H1 (cell line): ENCODE measurements around the gene PEX12. TPM values are rescaled to one million over a fixed set of nuclear protein-coding genes. Genes with fewer than 3 reads are reported as not detected.

ENCODE experiments used
- BACH1 ChIP-seq: IDR thresholded peaks from 2 replicates; pipeline ENCODE4 v1.6.1; 2012; ENCODE audit warnings: low read length, improper control_type of control experiment
- E2F6 ChIP-seq: IDR thresholded peaks from 2 replicates; pipeline ENCODE4 v1.6.1; 2012; ENCODE audit warnings: inconsistent platforms
- EGR1 ChIP-seq: IDR thresholded peaks from 2 replicates; pipeline ENCODE4 v1.6.1; 2011; ENCODE audit warnings: low read depth, low read length, borderline replicate concordance
- EZH2 ChIP-seq: fragments of 200-600 bp; sonication (generic); IDR thresholded peaks from 2 replicates; pipeline ENCODE4 v1.7.1; 2012; ENCODE audit warnings: low read depth, mild to moderate bottlenecking, moderate library complexity, low read length, inconsistent platforms; ENCODE audit not compliant: severe bottlenecking
- FOSL1 ChIP-seq: IDR thresholded peaks from 2 replicates; pipeline ENCODE4 v1.6.1; 2011; ENCODE audit warnings: mild to moderate bottlenecking, low read depth, low read length, moderate library complexity; ENCODE audit not compliant: insufficient read depth
- POU5F1 ChIP-seq: IDR thresholded peaks from 2 replicates; pipeline ENCODE4 v1.6.1; 2011; ENCODE audit warnings: low read depth, mild to moderate bottlenecking, low read length, moderate library complexity
- RBBP5 ChIP-seq: IDR thresholded peaks from 2 replicates; pipeline ENCODE4 v1.7.1; 2012; ENCODE audit warnings: low read depth, mild to moderate bottlenecking, inconsistent platforms, low read length, moderate library complexity, borderline replicate concordance
- RXRA ChIP-seq: IDR thresholded peaks from 2 replicates; pipeline ENCODE4 v1.6.1; 2011; ENCODE audit warnings: low read depth, mild to moderate bottlenecking, low read length, moderate library complexity; ENCODE audit not compliant: insufficient read depth
- SP1 ChIP-seq: IDR thresholded peaks from 2 replicates; pipeline ENCODE4 v1.6.1; 2011; ENCODE audit warnings: low read depth, low read length
- YY1 ChIP-seq: IDR thresholded peaks from 2 replicates; pipeline ENCODE4 v1.6.1; 2011; ENCODE audit warnings: low read depth, mild to moderate bottlenecking, low read length
- polyA plus RNA-seq, 7 experiments: library from polyadenylated mRNA; depleted of rRNA in 3 of 7; stranded (reverse) in 5 of 7; unstranded in 2 of 7; fragments of >200 nt in 5 of 7; fragments of 200-250 nt in 2 of 7; gene quantifications; 1 replicate in 5 of 7; 2 replicates in 1 of 7; 4 replicates in 1 of 7; pipeline versions ENCODE4 v1.2.1 to v1.2.3, GENCODE V29; 2011 to 2013; ENCODE audit warnings: missing spikeins in 2 of 7, mixed read lengths in 2 of 7
- total RNA-seq: library from RNA; stranded (reverse); fragmentation: NEBNext Ultra II Directional; extraction: Animal tissue kit (Norgen Biotek cat#: 25700); gene quantifications from 2 replicates; pipeline ENCODE4 v1.2.1, GENCODE V29; 2021

The PEX12 gene
- total and polyA plus RNA-seq, 2 of the 8 experiments (the other 6 are each of a cell fraction or from before 2014, with no cell fraction given): 3.0 to 5.9 TPM

GRCh38 chr17:35577830-35578196, 558 bp downstream of the PEX12 start (continued):
- no peak for TF ChIP-seq POU5F1
- TF ChIP-seq BACH1: no peak
- TF ChIP-seq SP1: no peak
- no peak for TF ChIP-seq YY1
- no peak for TF ChIP-seq RXRA
- no peak for TF ChIP-seq EZH2
- TF ChIP-seq FOSL1: no peak
- no peak for TF ChIP-seq E2F6
- TF ChIP-seq EGR1: no peak
- TF ChIP-seq RBBP5: no peak
- TF ChIP-seq, all 59 proteins: peak for 0
